ENCODE measurements around the gene COQ8B.

COQ8B gene

GRCh38 chr19:40752257-40752781, 35.6 kb upstream of the COQ8B start:
- peak overlapping the region; percentile 97 for H3K4me3 ChIP-seq (ENCODE audit: low read length)
- peaks cover 9% of the 10 kb centered on the region; the same call in 1 of the 2 replicates for H3K4me1 ChIP-seq (ENCODE audit: insufficient read depth, low read length)
- H3K27me3 ChIP-seq (ENCODE audit: insufficient read depth, low read length) = no peaks in the 10 kb centered on the region
- no peak overlapping the region for H3K27ac ChIP-seq (ENCODE audit: low read length)
- H3K36me3 ChIP-seq (ENCODE audit: insufficient read depth, low read depth, low read length) = peaks cover 40% of the 10 kb centered on the region
- peak overlapping the region; percentile 99; the same call in 1 of the 2 replicates for H3K9ac ChIP-seq (ENCODE audit: low read depth, low read length)
- H3K9me3 ChIP-seq (ENCODE audit: insufficient read depth, low read depth, low read length) = no peaks in the 10 kb centered on the region

- Histone ChIP-seq H3K9ac (ENCODE audit: low read depth, low read length) (peak within 1 kb of the TSS; percentile 99), H3K4me1 (ENCODE audit: insufficient read depth, low read length) (peaks cover 9% of the 10 kb centered on the region; the same call in 1 of the 2 replicates), H3K4me3 (ENCODE audit: low read length) (peak within 1 kb of the TSS; percentile 97), H3K27ac (ENCODE audit: low read length) (peak within 1 kb of the TSS; percentile 95), H3K9me3 (ENCODE audit: insufficient read depth, low read depth, low read length) (no peaks in the 10 kb centered on the region), H3K36me3 (ENCODE audit: insufficient read depth, low read depth, low read length) (peaks cover 27% of the 10 kb centered on the region), H3K27me3 (ENCODE audit: insufficient read depth, low read length) (no peaks in the 10 kb centered on the region)
Measured at GRCh38 chr19:40750874-40751537, 34.3 kb upstream of the COQ8B start, which contains the start of gene SNRPA. Gene SNRPA (plus strand): TSS chr19:40751203. CDS start chr19:40751409, 206 bp downstream.

- peak within 1 kb of the TSS; percentile 95 for H3K27ac ChIP-seq (ENCODE audit: low read length)
Measured at GRCh38 chr19:40750058-40750873, 33.6 kb upstream of the COQ8B start, which contains the start of gene ACTMAP. Gene ACTMAP (minus strand): TSS chr19:40750477. CDS start chr19:40749803, 674 bp downstream.

GRCh38 chr19:40747536-40747935, 30.9 kb upstream of the COQ8B start:
- peaks cover 1% of the 10 kb centered on the region; the same call in 1 of the 2 replicates for H3K36me3 ChIP-seq (ENCODE audit: insufficient read depth, low read depth, low read length)
- H3K9me3 ChIP-seq (ENCODE audit: insufficient read depth, low read depth, low read length) = no peaks in the 10 kb centered on the region
- H3K27me3 ChIP-seq (ENCODE audit: insufficient read depth, low read length) = no peaks in the 10 kb centered on the region
- no peak overlapping the region for H3K4me3 ChIP-seq (ENCODE audit: low read length)
- H3K9ac ChIP-seq (ENCODE audit: low read depth, low read length) = no peak overlapping the region
- H3K4me1 ChIP-seq (ENCODE audit: insufficient read depth, low read length) = peaks cover 6% of the 10 kb centered on the region; the same call in 1 of the 2 replicates
- H3K27ac ChIP-seq (ENCODE audit: low read length) = no peak overlapping the region

More at GRCh38 chr19:40750058-40750873, 33.6 kb upstream of the COQ8B start, which contains the start of gene ACTMAP:
- peaks cover 9% of the 10 kb centered on the region; the same call in 1 of the 2 replicates for H3K4me1 ChIP-seq (ENCODE audit: insufficient read depth, low read length)
- H3K27me3 ChIP-seq (ENCODE audit: insufficient read depth, low read length) = no peaks in the 10 kb centered on the region
- H3K9ac ChIP-seq (ENCODE audit: low read depth, low read length) = peak within 1 kb of the TSS; percentile 99
- no peaks in the 10 kb centered on the region for H3K9me3 ChIP-seq (ENCODE audit: insufficient read depth, low read depth, low read length)
- H3K4me3 ChIP-seq (ENCODE audit: low read length) = peak within 1 kb of the TSS; percentile 97
- H3K36me3 ChIP-seq (ENCODE audit: insufficient read depth, low read depth, low read length) = peaks cover 19% of the 10 kb centered on the region

- Histone ChIP-seq H3K9ac (ENCODE audit: low read depth, low read length) (peak overlapping the region; percentile 14; the same call in 1 of the 2 replicates), H3K9me3 (ENCODE audit: insufficient read depth, low read depth, low read length) (no peaks in the 10 kb centered on the region), H3K27me3 (ENCODE audit: insufficient read depth, low read length) (no peaks in the 10 kb centered on the region), H3K4me3 (ENCODE audit: low read length) (no peak overlapping the region), H3K27ac (ENCODE audit: low read length) (no peak overlapping the region), H3K36me3 (ENCODE audit: insufficient read depth, low read depth, low read length) (peaks cover 11% of the 10 kb centered on the region; the same call in 1 of the 2 replicates), H3K4me1 (ENCODE audit: insufficient read depth, low read length) (peaks cover 6% of the 10 kb centered on the region; the same call in 1 of the 2 replicates)
Measured at GRCh38 chr19:40745402-40745780, 28.7 kb upstream of the COQ8B start.

GRCh38 chr19:40744554-40745401, 28.1 kb upstream of the COQ8B start:
- Histone ChIP-seq H3K36me3 (ENCODE audit: insufficient read depth, low read depth, low read length) (peaks cover 11% of the 10 kb centered on the region; the same call in 1 of the 2 replicates), H3K27me3 (ENCODE audit: insufficient read depth, low read length) (no peaks in the 10 kb centered on the region), H3K9me3 (ENCODE audit: insufficient read depth, low read depth, low read length) (no peaks in the 10 kb centered on the region), H3K9ac (ENCODE audit: low read depth, low read length) (peak overlapping the region; percentile 14; the same call in 1 of the 2 replicates), H3K27ac (ENCODE audit: low read length) (no peak overlapping the region), H3K4me3 (ENCODE audit: low read length) (no peak overlapping the region), H3K4me1 (ENCODE audit: insufficient read depth, low read length) (peaks cover 5% of the 10 kb centered on the region; the same call in 1 of the 2 replicates)

GRCh38 chr19:40743926-40744325, 27.2 kb upstream of the COQ8B start:
- peaks cover 11% of the 10 kb centered on the region; the same call in 1 of the 2 replicates for H3K36me3 ChIP-seq (ENCODE audit: insufficient read depth, low read depth, low read length)
- H3K9me3 ChIP-seq (ENCODE audit: insufficient read depth, low read depth, low read length) = no peaks in the 10 kb centered on the region
- H3K4me1 ChIP-seq (ENCODE audit: insufficient read depth, low read length) = no peaks in the 10 kb centered on the region
- no peak overlapping the region for H3K4me3 ChIP-seq (ENCODE audit: low read length)
- no peaks in the 10 kb centered on the region for H3K27me3 ChIP-seq (ENCODE audit: insufficient read depth, low read length)
- H3K27ac ChIP-seq (ENCODE audit: low read length) = no peak overlapping the region
- no peak overlapping the region for H3K9ac ChIP-seq (ENCODE audit: low read depth, low read length)

- Histone ChIP-seq H3K27me3 (ENCODE audit: insufficient read depth, low read length) (no peaks in the 10 kb centered on the region), H3K36me3 (ENCODE audit: insufficient read depth, low read depth, low read length) (peaks cover 11% of the 10 kb centered on the region; the same call in 1 of the 2 replicates), H3K9me3 (ENCODE audit: insufficient read depth, low read depth, low read length) (no peaks in the 10 kb centered on the region), H3K9ac (ENCODE audit: low read depth, low read length) (no peak overlapping the region), H3K4me3 (ENCODE audit: low read length) (no peak overlapping the region), H3K27ac (ENCODE audit: low read length) (no peak overlapping the region), H3K4me1 (ENCODE audit: insufficient read depth, low read length) (no peaks in the 10 kb centered on the region)
Measured at GRCh38 chr19:40742886-40743285, 26.2 kb upstream of the COQ8B start.

- peaks cover 13% of the 10 kb centered on the region for H3K36me3 ChIP-seq (ENCODE audit: insufficient read depth, low read depth, low read length)
- no peaks in the 10 kb centered on the region for H3K27me3 ChIP-seq (ENCODE audit: insufficient read depth, low read length)
- no peak overlapping the region for H3K9ac ChIP-seq (ENCODE audit: low read depth, low read length)
Measured at GRCh38 chr19:40742477-40742876, 25.8 kb upstream of the COQ8B start.

GRCh38 chr19:40741527-40742390, 25.1 kb upstream of the COQ8B start:
- H3K27ac ChIP-seq (ENCODE audit: low read length) = no peak overlapping the region
- no peaks in the 10 kb centered on the region for H3K9me3 ChIP-seq (ENCODE audit: insufficient read depth, low read depth, low read length)
- no peaks in the 10 kb centered on the region for H3K27me3 ChIP-seq (ENCODE audit: insufficient read depth, low read length)
- H3K4me3 ChIP-seq (ENCODE audit: low read length) = no peak overlapping the region
- H3K36me3 ChIP-seq (ENCODE audit: insufficient read depth, low read depth, low read length) = peaks cover 20% of the 10 kb centered on the region
- no peak overlapping the region; the same call in 1 of the 2 replicates for H3K9ac ChIP-seq (ENCODE audit: low read depth, low read length)
- H3K4me1 ChIP-seq (ENCODE audit: insufficient read depth, low read length) = no peaks in the 10 kb centered on the region

More at GRCh38 chr19:40742477-40742876, 25.8 kb upstream of the COQ8B start:
- Histone ChIP-seq H3K27ac (ENCODE audit: low read length) (no peak overlapping the region), H3K4me3 (ENCODE audit: low read length) (no peak overlapping the region), H3K4me1 (ENCODE audit: insufficient read depth, low read length) (no peaks in the 10 kb centered on the region), H3K9me3 (ENCODE audit: insufficient read depth, low read depth, low read length) (no peaks in the 10 kb centered on the region)
